Measurements from ENCODE around the gene TCF15.
A peak's percentile ranks its signal among the peaks of the same experiment; 100 is the strongest.

The TCF15 gene, protein sequence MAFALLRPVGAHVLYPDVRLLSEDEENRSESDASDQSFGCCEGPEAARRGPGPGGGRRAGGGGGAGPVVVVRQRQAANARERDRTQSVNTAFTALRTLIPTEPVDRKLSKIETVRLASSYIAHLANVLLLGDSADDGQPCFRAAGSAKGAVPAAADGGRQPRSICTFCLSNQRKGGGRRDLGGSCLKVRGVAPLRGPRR

DNA sequence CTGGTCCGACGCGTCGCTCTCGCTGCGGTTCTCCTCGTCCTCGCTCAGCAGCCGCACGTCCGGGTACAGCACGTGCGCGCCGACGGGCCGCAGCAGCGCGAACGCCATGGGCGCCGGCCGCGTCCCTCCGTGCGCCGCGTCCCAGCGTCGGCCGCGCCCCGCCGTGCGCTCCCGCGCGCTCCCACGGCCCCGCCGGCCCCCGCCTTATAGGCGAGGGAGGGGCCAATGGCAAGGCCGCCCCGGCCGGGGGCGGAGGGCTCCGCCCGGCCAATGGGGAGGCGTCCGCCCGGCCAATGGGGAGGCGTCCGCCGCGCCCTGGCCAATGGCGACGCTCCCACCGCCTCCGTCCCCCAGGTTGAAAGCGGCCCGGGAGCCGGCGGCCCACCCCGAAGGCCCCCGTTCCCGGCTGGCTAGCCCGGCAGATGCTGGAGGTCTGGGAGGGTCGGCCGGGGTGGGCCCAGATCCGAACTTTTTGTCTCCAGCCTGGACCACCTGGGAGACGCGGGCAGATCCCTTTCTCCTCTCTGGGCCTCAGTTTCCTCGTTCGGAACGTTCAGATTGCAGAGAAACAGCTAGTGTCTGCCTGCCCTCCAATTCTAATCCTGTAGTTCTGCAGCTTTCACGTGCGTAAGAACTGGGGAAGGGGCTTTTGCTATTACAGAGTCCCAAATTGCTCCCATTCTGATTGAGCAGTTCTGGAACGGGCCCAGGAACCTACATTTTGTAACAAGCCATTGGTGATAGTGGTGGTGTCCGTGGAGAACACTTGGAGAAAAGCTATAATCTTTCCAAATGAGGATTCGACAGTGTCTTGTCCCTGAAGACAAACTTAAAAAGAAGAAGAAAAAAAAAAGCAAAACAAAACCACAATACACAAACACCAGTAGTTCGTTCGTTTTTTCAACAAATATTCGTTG lies at the start of gene TCF15:
TCF15 (minus strand) TSS at position 180 of the 917 bp plus-strand sequence; CDS start at position 108, 72 bp downstream.
- peak; percentile 100 for DNase-seq (ENCODE audit: low spot score)

DNA sequence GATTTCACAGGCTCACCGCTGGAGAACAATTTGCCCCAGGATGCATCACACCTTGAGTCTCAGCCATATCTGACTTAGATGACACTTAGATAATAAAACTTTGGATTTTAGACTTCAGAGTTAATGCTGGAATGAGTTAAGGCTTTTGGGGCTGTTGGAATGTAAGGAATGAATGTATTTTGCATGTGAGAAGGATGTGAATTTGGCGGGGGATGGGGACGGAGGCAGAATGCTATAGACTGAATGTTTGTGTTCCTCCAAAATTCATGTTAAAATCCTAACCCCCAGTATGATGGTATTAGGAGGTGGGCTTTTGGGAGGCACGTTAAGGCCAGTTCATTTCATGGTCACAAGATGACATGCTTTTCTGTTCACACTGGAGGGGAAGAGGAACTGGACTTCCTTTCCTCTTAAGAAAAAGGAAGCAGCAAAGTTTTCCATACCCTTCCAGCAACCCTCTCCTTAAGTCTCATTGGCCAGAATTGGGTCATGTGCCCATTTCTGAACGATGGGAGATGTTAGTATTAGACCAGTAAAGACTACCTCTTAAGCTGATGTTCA lies 48.7 kb upstream of the TCF15 start:
- DNase-seq (ENCODE audit: low spot score) = no peak

DNA sequence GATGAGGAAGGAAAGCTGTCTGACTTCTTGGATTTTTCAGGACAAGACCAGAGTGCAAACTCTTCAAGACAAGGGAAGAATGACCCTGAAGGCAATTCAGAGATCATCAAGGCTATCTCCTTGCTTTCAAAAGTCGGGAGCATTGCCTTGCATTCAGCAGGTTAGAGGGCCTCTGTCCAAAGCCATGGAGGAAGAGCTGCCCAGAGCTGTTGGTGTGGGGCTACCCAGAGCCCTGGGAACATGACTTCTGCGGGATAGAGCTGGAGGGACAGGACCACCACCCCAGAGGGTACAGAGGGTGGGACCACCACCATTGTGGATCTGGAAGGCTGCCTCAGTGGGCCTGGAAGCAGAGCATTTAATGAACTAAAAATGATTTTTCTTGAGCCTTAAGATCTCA lies 48.1 kb upstream of the TCF15 start:
- DNase-seq (ENCODE audit: low spot score) = no peak

DNA sequence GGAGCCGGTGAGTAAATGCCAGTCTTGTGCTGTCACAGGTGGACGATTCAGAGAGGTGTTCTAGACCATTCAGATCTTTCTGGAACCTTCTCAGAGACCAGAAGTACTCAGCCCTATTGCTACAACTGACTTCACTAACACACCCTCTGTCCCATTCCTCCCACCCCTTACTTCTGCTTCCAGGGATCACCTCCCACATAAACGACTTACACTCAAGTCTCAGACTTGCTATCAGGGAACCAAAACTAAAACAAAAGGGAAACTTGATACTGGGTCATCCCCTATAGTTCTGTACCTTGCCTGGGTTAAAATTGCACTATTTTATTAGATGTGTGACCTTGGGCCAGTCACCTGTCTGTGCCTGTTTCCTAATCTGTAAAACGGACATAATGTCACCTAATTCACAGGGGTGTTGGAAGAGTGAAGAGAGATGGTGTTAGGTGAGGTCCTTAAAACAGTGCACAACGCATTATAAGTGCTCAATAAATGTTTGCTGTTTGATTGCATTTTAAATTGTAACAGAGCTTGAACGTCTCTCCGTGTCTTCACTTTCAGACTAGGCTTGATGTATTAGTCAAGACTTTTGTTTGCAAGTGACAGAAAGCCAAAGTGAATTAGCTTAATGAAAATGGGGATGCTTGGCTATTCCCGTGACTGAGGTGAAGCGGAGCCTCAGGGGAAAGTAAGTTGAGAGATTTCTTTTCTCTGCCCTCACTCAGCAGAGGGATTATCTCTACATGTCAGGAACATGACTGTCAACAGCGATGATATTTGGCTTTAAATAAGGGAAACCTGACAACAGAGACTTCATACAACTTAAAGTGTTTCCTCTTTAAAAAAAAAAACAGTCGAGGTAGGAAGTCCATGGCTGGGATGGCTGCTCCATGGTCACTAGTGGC lies 45.9 kb upstream of the TCF15 start:
- no peak for DNase-seq (ENCODE audit: low spot score)

DNA sequence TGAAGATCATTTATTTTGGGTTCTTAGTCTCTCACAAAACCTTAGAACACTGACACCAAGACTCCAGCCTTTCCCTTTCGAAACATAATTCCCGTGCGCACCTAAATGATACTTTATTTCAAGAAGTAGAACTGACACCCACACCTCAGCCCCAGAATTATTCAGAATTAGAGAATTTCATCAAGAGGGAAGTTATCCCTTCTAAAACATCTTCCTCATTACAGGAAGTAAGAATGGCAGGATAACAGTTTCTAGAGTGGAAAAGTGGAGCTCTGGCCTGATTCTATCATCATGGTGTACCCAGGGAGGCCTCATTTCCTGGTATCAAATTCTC lies 44.3 kb upstream of the TCF15 start:
- no peak for DNase-seq (ENCODE audit: low spot score)

DNA sequence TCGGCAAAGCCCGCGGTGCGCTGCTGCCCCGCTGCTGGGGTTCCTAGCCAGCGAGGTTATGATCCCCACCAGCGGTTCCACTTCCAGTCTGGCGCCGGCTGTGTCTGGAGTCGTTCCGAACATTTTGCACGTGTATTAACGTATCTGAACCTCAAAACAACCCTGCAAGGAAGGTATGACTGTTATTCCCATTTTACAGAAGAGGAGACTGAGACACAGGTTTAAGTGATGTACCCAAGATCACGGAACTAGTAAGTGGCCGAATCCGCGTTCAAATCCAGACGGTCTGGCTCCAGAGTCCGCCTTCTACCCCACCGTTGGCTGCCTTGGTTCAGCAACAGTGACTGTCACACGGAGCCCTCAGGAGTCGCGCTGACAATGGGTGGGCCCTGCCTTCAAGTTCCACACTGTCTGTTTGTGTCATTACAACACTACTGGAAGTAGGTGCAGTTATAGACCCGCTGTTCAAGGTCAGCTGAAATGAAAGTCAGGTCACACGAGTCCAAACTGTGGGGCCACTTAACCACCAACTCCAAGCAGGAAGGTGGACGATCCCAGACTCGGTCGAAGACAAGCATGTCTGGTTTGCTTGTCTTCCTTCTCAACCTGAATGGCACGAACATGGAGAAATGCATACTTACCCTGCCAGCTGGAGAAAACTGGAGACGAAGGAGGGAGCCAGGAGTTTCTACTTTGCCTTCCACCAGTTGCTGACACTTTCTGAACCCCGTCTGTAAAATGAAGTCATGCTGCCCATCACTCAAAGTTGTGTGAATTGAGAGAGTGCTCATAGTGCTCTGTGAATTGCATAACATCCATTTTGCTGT lies 43.7 kb upstream of the TCF15 start:
- DNase-seq (ENCODE audit: low spot score) = no peak

DNA sequence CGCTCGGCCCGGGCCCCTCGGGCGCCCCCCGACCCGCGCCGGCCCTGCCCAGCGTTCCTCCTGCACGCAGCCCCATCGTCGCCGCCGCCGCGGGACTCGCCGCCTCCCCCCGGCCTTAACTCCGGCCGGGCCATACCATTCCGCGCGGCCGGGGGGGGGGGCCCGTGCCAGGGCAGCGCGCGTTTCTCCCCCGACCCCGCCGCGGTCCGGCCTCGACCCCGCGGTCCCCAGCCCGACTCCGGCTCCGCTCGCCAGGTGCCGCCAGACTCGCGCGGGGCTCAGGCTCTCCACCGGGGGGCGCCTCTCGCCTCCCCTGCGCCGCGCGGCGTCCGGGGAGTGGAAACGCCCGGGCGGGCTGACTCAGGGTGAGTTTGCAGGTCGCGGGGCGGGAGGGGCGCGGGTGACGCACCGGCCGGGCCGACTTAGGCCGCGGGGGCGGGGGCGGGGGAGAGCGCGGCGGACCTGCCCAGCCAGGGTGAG lies 43.0 kb upstream of the TCF15 start, which contains the start of gene SRXN1:
SRXN1 (minus strand) TSS at position 91 of the 480 bp plus-strand sequence; CDS start at position 76, 15 bp downstream.
- DNase-seq (ENCODE audit: low spot score) = peak; percentile 93

DNA sequence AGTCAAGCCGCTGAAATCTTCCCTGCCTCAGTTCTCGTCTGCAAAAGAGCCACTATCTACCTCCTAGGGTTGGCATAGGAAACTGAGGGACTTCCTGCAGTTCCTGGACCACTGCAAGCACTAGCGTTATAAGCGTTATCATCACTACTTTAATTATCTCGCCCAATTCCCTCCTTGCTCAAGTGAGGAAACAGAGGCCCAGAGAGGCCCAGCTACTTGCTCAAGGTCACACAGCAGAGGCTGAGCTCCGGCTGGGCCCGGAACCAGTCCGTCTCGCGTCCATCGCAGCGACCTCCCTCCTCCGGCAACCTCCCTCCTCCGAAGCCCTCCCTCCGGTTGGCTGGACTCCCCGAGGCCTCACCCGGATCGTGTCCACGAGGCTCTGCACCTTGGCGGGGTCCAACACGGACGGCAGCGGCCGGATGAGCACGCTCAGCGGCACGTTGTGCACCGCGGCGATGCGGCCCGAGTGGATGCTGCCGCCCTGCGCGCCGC lies 42.6 kb upstream of the TCF15 start:
- no peak for DNase-seq (ENCODE audit: low spot score)

DNA sequence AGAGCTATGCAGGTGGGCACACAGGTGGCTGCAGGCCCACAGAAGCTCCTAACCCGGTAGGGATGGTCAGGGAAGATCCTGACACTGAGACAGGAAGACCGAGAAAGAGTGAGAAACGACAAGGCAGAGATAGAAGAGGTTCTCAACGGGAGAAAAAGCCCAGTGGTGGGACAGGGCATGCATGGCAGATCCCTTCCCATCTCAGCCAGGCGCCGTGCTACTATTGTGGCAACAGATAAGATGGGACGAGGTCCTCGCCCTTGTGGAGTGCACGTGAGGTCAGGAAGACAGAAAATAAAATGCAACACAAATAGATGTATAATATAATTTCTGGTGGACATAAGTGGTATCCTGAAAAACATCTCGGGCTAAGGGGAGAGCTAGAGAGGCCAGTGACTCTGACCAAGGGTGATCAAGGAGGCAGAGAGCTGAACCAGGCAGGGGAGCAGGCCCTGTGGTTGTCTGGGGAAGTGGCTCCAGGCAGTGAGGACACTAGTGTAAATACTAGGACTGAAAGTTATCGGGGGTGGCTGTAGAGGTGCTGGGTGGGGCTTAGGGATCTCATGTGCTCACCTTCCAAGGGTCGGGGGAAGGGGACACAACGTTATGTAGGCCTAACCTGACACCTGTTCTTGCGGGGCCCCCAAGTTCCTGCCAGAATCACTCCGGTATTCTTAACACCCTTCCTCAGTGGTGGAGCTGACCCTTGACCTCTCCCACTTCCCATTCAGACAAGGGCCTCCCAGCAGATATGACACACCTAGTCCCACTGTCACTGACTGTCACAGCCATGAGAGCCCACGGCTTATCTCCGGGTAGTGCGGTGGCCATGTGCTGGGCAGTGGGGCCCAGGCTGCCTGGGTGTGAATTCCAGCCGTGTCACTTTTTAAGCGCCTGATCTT lies 41.9 kb upstream of the TCF15 start:
- DNase-seq (ENCODE audit: low spot score) = no peak

DNA sequence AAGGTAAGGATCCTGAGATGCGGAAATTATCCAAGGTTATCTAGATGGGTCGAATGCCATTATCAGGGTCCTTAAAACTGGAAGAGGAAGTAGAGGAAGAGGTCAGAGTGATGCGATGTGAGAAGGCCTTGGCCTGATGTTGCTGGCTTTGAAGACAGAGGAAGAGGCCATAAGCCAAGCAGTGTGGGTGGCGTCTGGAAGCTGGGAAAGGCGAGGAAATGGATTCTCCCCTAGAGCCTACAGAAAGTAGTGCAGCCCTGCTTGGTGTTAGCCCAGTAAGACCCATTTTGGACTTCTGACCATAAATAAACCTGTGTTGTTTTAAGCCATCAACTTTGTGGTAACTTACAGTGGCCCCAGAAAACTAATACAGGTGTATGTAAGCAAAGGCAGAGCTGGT lies 40.8 kb upstream of the TCF15 start:
- no peak for DNase-seq (ENCODE audit: low spot score)

DNA sequence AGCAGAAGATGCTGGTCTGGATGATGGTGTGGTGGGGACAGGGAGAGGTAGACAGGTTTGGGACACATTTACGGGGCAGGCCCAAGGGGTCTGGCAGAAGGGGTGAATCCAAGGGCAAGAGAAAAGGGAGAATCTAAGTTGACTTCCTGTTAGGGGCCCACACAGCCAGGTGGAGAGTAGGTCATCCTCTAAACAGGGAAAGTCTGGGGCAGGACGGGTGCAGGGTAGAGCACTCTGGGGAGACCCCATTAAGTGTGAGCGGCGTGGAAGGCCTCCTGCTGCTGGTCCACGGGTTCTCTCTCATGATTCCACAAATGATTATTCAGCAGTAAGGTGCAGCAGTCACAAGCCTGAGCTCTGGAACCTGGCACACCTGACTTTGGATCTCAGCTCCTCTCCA lies 40.2 kb upstream of the TCF15 start:
- no peak for DNase-seq (ENCODE audit: low spot score)

DNA sequence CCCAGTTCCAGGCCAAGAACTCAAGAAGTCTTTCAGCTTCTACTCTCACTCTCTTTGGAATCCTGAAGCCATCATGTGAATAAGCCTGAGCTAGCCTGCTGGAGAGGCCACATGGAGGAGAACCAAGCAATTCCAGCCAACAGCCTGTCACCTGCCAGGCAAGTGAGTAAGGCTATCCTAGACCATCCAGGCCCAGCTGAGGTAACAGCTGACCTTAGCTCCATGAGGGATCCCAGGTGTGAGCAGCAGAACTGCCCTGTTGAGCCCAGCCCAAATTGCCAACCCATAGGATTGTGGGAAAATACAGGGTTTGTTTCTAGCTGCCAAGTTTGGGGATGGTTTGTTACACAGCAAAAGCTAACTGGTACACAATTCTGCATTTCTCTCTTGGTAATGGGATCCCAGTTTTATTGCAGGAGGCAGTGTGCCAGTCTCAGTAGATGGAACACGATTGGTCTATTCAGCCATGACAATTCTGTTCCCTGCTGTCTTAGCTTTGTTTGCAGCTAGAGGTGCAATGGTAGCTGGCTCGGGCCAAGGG lies 37.4 kb upstream of the TCF15 start:
- DNase-seq (ENCODE audit: low spot score) = no peak

DNA sequence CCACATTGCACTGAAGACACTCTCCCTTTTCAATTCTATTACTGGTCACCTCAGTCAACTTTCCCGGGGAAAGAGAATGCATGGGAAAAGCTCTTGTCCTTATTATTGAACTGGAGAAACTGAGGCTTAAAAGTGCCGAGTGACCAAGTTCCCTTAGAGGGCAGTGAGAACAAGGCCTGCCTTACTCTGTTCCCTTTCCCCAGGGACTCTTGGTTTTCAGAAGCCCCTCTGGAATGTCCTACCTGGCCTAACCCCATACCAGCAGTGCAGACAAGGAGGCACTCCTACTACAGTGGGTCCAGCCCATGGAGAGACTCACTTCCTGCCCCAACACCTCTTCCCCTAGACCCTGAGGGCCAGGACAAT lies 36.7 kb upstream of the TCF15 start:
- DNase-seq (ENCODE audit: low spot score) = no peak

DNA sequence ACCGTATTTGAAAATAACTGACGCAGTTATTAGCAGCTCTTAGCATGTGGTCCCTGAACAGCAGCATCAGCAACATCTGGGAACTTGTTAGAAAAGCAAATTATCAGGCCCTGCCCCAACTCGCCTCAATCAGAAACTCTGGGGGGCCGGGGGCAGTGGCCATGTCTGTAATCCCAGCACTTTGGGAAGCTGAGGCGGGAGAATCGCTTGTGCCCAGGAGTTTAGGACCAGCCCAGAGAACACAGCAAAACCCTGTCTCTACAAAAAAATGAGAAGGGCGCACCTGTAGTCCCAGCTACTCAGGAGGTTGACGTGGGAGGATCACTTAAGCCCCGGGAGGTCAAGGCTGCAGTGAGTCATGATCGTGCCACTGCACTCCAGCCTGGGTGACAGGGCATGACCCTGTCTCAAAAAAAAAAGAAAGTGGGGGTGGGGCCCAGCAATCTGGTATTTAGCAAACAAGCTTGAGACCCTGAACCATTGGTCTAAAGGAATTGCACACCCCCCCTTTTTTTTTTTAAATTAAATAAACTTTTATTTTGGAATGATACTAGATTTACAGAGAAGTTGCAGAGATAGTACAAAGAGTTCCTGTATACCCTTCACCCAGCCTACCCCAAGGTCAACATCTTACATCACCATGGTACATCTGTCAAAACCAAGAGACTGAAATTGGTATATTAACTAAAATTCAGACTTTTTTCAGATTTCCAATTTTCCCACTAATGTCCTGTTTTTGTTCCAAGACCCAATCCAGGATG lies 36.2 kb upstream of the TCF15 start:
- DNase-seq (ENCODE audit: low spot score) = no peak

DNA sequence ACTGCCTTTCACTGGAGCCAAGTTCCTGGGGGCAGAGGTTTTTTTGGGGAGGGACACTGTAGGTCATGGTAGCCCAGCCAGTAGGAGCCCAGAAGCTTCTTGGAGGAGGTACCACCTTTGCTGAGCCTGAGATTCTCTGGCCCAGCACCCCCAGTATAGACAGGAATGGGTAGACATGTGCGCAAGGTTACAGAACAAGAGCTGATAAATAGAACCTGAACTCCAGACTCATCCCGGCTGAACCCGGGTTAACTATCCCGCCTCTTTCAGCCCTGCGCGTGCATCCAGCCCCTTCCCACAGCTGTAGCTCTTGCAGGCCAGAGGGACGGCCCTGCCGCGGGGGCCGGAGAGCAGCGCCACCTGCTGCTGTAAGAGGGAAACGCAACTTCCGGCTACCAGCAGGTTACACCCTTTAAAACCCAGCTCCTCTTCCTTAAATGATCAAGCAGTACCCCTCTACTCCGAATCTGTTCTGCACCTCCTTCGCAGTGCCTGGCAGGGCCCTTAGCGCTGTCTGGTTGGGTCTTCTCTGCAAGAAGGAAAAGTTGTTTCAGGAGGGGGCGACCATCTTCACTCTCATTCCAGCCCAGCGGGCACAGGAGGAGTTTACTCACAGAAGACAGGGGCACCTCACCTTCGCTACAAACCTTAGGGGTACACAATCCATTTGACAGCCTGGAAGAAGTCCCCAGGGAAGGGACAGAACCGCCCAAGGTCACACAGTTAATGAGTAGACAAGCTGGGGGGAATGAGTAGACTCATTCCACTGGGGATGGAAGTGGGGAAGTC lies 35.4 kb upstream of the TCF15 start:
- DNase-seq (ENCODE audit: low spot score) = peak; percentile 91

DNA sequence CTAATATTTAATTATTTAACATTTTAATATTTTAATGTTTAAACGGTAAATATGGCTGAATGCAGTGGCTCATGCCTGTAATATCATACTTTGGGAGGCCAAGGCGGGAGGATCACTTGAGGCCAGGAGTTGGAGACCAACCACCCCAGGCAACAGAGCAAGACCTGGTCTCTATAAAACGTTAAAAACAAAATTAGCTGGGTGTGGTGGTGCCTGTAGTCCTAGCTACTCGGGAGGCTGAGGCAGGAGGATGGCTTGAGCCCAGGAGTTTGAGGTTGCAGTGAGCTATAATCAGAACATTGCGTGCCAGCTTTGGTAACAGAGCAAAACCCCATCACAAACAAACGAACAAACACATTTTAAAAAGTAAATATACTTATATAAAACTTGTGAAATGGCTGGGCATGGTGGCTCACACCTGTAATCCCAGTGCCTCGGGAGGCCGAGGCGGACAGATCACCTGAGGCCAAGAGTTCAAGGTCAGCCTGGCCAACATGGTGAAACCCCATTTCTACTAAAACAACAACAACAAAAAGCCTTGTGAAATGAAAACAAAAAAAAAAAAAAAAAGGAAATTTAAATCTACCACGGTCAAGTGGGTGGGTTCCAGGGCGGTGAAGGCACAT lies 34.7 kb upstream of the TCF15 start:
- no peak for DNase-seq (ENCODE audit: low spot score)

DNA sequence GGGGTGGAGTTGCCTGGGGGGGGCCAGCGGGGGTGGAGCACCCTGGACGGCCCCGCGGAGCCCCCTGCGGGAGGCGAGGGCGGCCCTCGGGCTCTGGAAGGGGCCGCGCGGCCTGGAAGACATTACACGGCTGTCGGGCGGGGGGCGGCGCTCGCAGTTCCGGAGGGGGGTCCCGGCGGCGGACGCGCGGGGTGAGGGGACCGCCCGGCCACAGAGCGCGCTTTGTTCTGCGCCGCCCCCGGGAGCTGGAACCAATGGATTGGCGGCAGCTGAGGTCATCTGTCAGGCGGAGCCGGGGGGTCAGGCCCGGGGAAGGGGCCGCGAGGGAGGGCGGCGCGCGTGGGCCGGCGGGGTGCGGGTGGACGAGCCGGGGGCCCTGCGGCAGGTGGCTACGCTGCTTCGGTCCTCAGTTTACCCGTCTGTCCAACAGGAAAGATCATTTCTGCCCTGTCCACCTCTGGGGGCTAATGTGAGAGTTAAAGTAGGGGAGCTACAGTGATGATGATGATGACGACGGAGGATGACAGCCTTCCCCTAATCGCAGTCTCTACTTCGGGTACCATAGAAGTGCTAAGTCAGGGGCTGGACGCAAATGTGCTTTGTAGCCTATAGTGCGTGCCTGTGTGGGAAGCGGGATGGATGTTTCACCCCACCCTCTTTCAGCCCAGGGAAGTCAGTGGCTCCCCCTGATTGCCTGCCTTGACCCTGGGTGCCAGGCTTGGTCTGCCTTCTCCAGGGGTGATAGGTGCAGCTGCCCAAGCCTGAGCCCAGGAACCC lies 32.5 kb upstream of the TCF15 start:
- DNase-seq (ENCODE audit: low spot score) = peak; percentile 83

Data from iPS-NIHi11 (cell line).